Suprapubic skin (tissue), 4 donors: ENCODE data around the gene MDN1. TPM values are rescaled to one million over a fixed set of nuclear protein-coding genes. Genes with fewer than 3 reads are reported as not detected.

Experiments
- DNase-seq, 2 donors: peaks; one replicate each; pipeline ENCODE4 v3.0.0-alpha.2; 2019; ENCODE audit warnings: low spot score in 2 of 2
- H3K27ac ChIP-seq: fragments of 200-600 bp; sonication (generic); one replicate; pipeline ENCODE4 v1.5.1; 2019
- H3K27me3 ChIP-seq: fragments of 200-600 bp; sonication (generic); one replicate; pipeline ENCODE4 v1.5.1; 2019
- H3K36me3 ChIP-seq: fragments of 200-600 bp; sonication (generic); one replicate; pipeline ENCODE4 v1.5.1; 2019
- H3K4me1 ChIP-seq: fragments of 200-600 bp; sonication (generic); one replicate; pipeline ENCODE4 v1.5.1; 2019
- H3K4me3 ChIP-seq: fragments of 200-600 bp; sonication (generic); one replicate; pipeline ENCODE4 v1.5.1; 2019; ENCODE audit warnings: mild to moderate bottlenecking
- H3K9me3 ChIP-seq: fragments of 200-600 bp; sonication (generic); one replicate; pipeline ENCODE4 v1.5.1; 2019
- EP300 ChIP-seq: sonication (generic); formaldehyde crosslinking; IDR thresholded peaks from one replicate; pipeline ENCODE4 v1.6.1; 2017; ENCODE audit warnings: antibody characterized with exemption
- POLR2A ChIP-seq, 2 donors: fragments of 450-650 bp; IDR thresholded peaks; one replicate each; pipeline ENCODE4 v1.6.1; 2017; ENCODE audit warnings: antibody characterized with exemption in 2 of 2, mild to moderate bottlenecking in 2 of 2, moderate library complexity in 2 of 2
- POLR2AphosphoS5 ChIP-seq, 3 donors: sonication (generic); formaldehyde crosslinking; IDR thresholded peaks; one replicate each; pipeline ENCODE4 v1.6.1; 2017; ENCODE audit warnings: antibody characterized with exemption in 3 of 3
- WGBS: methylation state at CpG from one replicate; pipeline ENCODE4 v1.1.5; 2018; 5-methylcytosine and 5-hydroxymethylcytosine counted together
- total RNA-seq, 4 donors: library from RNA; depleted of rRNA; stranded (reverse); fragments of >200 nt; gene quantifications; one replicate each; pipeline ENCODE4 v1.1.0, GENCODE V29; 2016
- TF ChIP-seq, protein P1 (sequence below), 2 donors: fragments of 200-600 bp in 1 of 2; fragments of 450-650 bp in 1 of 2; sonication (generic) in 1 of 2; IDR thresholded peaks; one replicate each; pipeline ENCODE4 v1.5.1; 2016 to 2019; ENCODE audit warnings: antibody characterized with exemption in 2 of 2, mild to moderate bottlenecking in 1 of 2, moderate library complexity in 1 of 2

Gene MDN1
- total RNA-seq, 4 donors from 2014 or later, result 33.1 to 70.4 (median 44.5) TPM

DNA sequence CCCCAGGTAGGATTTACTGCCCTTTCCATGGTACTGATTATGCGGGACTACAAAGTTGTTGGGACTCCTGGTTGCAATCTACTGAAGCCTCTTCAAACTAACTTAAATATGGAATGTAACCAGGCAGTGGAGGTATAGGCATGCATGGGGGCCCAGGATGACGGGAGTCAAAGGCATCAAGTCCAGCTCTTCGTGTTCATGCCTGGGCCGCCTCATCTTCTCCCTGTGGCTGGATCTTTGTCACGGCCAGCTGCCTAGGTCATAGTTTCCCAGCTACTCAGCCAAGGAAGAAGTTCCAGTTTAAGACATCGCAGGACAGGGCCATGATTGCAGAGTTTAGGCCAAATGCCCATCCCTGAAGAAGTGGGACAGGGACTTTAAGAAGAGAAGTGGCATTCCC, 201.6 kb downstream of the MDN1 start:
- TF ChIP-seq EP300, result no peak
- TF ChIP-seq POLR2A (IDR thresholded peaks at IDR 0.05), result no peak
- TF ChIP-seq POLR2AphosphoS5 (IDR thresholded peaks at IDR 0.05), result no peak
- TF ChIP-seq, protein P1, sequence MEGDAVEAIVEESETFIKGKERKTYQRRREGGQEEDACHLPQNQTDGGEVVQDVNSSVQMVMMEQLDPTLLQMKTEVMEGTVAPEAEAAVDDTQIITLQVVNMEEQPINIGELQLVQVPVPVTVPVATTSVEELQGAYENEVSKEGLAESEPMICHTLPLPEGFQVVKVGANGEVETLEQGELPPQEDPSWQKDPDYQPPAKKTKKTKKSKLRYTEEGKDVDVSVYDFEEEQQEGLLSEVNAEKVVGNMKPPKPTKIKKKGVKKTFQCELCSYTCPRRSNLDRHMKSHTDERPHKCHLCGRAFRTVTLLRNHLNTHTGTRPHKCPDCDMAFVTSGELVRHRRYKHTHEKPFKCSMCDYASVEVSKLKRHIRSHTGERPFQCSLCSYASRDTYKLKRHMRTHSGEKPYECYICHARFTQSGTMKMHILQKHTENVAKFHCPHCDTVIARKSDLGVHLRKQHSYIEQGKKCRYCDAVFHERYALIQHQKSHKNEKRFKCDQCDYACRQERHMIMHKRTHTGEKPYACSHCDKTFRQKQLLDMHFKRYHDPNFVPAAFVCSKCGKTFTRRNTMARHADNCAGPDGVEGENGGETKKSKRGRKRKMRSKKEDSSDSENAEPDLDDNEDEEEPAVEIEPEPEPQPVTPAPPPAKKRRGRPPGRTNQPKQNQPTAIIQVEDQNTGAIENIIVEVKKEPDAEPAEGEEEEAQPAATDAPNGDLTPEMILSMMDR (IDR thresholded peaks at IDR 0.05), result no peak
- no peak overlapping the region for H3K27ac ChIP-seq
- no peaks in the 10 kb centered on the region for H3K4me1 ChIP-seq
- no peaks in the 10 kb centered on the region for H3K9me3 ChIP-seq
- H3K36me3 ChIP-seq, result peaks cover 7% of the 10 kb centered on the region
- no peak overlapping the region for H3K4me3 ChIP-seq
- no peaks in the 10 kb centered on the region for H3K27me3 ChIP-seq
- DNase-seq, result no peak
- WGBS, result 93% methylated on average over 5 of the region's 6 CpGs

DNA sequence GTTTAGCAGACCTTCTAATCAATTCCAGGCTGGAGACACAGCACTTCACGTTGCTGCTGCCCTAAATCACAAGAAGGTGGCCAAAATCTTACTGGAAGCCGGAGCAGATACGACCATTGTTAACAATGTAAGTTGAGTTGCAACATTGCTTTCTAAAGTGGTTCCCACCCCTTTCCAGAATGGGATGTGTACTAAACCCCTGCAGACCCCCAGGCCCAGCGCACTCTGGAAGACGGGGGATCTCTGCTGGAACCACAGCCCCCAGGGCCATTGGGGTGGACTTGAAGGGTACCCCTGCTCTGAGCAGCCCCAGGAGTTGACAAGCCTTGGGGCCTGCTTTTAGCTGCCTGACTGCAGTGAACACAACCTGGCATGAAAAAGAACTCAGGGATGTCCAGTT, 203.1 kb downstream of the MDN1 start:
- no peak for DNase-seq
- Histone ChIP-seq H3K4me1 (no peaks in the 10 kb centered on the region), H3K27ac (no peak overlapping the region), H3K4me3 (no peak overlapping the region), H3K36me3 (peaks cover 5% of the 10 kb centered on the region), H3K27me3 (no peaks in the 10 kb centered on the region), H3K9me3 (no peaks in the 10 kb centered on the region)
- WGBS, result 88% methylated on average over 5 of the region's 5 CpGs
- no peak for TF ChIP-seq POLR2AphosphoS5 (IDR thresholded peaks at IDR 0.05)
- TF ChIP-seq, protein P1 (IDR thresholded peaks at IDR 0.05), result no peak
- no peak for TF ChIP-seq EP300
- TF ChIP-seq POLR2A (IDR thresholded peaks at IDR 0.05), result no peak

DNA sequence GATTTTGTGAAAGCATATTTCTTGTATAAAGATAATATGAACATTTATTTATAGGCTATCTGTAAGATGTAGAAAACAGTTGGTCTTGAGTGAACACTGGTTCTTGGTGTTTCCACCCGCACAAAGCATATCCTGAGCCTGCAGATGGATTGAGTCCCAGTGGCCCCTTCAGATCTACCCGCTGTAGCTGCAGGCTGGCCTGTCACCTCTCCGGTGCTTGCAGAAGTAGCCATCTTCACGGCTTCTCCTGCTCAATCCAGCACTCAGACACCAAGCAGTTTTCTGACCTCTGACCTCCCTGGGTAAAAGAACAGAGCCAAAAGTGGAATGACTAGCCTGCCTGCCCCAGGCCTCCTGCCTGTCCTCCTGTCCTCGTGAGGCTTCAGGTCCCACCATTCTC, 203.7 kb downstream of the MDN1 start:
- TF ChIP-seq EP300, result no peak
- no peak for TF ChIP-seq POLR2A (IDR thresholded peaks at IDR 0.05)
- TF ChIP-seq, protein P1 (IDR thresholded peaks at IDR 0.05), result no peak
- no peak for TF ChIP-seq POLR2AphosphoS5 (IDR thresholded peaks at IDR 0.05)
- 89% methylated on average over 5 of the region's 5 CpGs for WGBS
- no peaks in the 10 kb centered on the region for H3K4me1 ChIP-seq
- no peaks in the 10 kb centered on the region for H3K27me3 ChIP-seq
- no peaks in the 10 kb centered on the region for H3K9me3 ChIP-seq
- no peak for DNase-seq
- no peak overlapping the region for H3K27ac ChIP-seq
- no peak overlapping the region for H3K4me3 ChIP-seq
- peaks cover 4% of the 10 kb centered on the region for H3K36me3 ChIP-seq

DNA sequence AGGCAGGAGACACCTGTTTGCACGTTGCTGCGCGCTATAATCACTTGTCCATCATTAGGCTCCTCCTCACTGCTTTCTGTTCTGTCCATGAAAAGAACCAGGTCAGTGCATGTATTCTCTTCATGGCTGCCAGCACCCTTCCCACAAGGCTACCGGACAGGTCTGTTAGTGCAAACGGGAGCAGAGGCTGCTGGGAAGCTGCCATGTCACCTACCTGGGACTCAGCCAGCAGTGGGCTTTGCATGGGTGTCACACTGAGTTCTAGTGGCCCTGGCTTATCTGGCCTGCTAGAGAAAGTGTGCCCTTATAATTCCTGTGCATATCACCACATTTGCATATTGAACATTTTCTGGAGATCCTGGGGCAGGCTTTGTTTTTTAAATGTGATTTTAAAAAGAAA, 205.8 kb downstream of the MDN1 start:
- no peaks in the 10 kb centered on the region for H3K4me1 ChIP-seq
- WGBS, result 77% methylated on average over 5 of the region's 5 CpGs
- no peak overlapping the region for H3K27ac ChIP-seq
- no peak for TF ChIP-seq POLR2A (IDR thresholded peaks at IDR 0.05)
- DNase-seq, result no peak
- H3K27me3 ChIP-seq, result no peaks in the 10 kb centered on the region
- H3K36me3 ChIP-seq, result peaks cover 4% of the 10 kb centered on the region
- H3K4me3 ChIP-seq, result no peak overlapping the region
- H3K9me3 ChIP-seq, result no peaks in the 10 kb centered on the region

DNA sequence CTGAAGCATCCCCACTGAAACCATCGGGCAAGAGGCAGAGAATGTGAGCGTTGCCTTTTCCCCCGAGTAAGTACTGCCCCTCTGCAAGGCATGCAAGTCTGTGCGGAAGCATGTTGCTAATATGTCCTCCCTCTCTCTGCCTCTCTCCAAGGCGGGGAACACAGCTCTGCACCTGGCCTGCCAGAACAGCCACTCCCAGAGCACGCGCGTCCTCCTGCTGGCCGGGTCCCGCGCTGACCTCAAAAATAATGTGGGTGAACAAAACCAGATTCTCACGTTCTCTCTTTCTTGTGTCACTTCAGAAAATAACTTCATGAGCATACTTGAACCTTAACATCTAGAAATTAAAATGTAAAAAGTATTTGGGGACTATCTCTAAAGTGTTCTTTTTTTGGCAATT, 207.5 kb downstream of the MDN1 start:
- Histone ChIP-seq H3K9me3 (no peaks in the 10 kb centered on the region), H3K27ac (no peak overlapping the region), H3K27me3 (no peaks in the 10 kb centered on the region), H3K36me3 (peaks cover 4% of the 10 kb centered on the region), H3K4me3 (no peak overlapping the region), H3K4me1 (no peaks in the 10 kb centered on the region)
- TF ChIP-seq POLR2A (IDR thresholded peaks at IDR 0.05) (no peak), EP300 (no peak)
- TF ChIP-seq, protein P1 (IDR thresholded peaks at IDR 0.05), result peak in 1 of 2 donors; percentile 6
- WGBS, result 45% methylated on average over 12 of the region's 12 CpGs
- DNase-seq, result no peak

DNA sequence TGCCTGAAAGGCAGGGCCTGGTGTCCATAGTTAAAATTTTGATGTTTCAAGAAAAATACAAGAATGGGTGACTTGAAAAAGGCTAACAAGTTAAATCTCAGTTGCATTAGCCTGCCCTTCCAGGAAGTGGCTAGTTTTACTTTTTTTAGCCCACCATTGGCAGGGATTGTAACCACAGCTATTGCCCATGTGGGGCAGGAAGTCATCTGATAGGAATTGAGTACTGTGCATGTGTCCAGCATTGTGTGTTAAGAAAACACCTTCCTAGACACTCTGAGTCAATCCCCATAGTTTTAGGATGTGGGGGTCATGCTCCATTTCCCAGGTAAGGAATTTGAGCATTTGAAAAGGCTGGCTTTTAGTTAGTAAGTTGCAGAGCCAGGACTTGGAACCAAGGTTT, 207.9 kb downstream of the MDN1 start:
- Histone ChIP-seq H3K4me3 (no peak overlapping the region), H3K4me1 (no peaks in the 10 kb centered on the region), H3K27ac (no peak overlapping the region), H3K27me3 (no peaks in the 10 kb centered on the region), H3K9me3 (no peaks in the 10 kb centered on the region), H3K36me3 (peaks cover 4% of the 10 kb centered on the region)
- DNase-seq, result no peak
- no peak for TF ChIP-seq EP300
- no peak for TF ChIP-seq POLR2AphosphoS5 (IDR thresholded peaks at IDR 0.05)
